GM21367 (cell line): ENCODE results near the gene GABPA.
A peak's percentile ranks its signal among the peaks of the same experiment; 100 is the strongest.
"Not testable (repeated sequence)": the region's sequence is repeated elsewhere in the genome, so short reads cannot be mapped to it uniquely, and the experiment has no call there.

Experiments
- ATAC-seq: cut with Tn5 transposase; IDR thresholded peaks from one replicate; pipeline ENCODE4 v1.9.1; 2021; ENCODE audit not compliant: unreplicated experiment

GABPA gene

GRCh38 chr21:25734904-25735645 lies at the start of gene GABPA, which contains the start of gene ATP5PF:
Gene GABPA, plus strand, starts transcription at chr21:25734972. Its CDS starts 6,627 bp downstream, at chr21:25741599.
Gene ATP5PF, minus strand, starts transcription at chr21:25734904. Its CDS starts 5,110 bp downstream, at chr21:25729794.
- ATAC-seq, result peak; percentile 89

GRCh38 chr21:25687787-25688186 lies 47.0 kb upstream of the GABPA start:
- ATAC-seq, result no peak

- no peak for ATAC-seq
Observed at GRCh38 chr21:25688275-25689155, 46.3 kb upstream of the GABPA start.

- no peak for ATAC-seq
Observed at GRCh38 chr21:25689226-25689625, 45.5 kb upstream of the GABPA start.

GRCh38 chr21:25691976-25692375 lies 42.8 kb upstream of the GABPA start:
- ATAC-seq, result no peak

- ATAC-seq, result not testable (repeated sequence)
Observed at GRCh38 chr21:25695461-25695860, 39.3 kb upstream of the GABPA start.

- no peak for ATAC-seq
Observed at GRCh38 chr21:25700741-25701140, 34.0 kb upstream of the GABPA start.

GRCh38 chr21:25701529-25701928 lies 33.2 kb upstream of the GABPA start:
- ATAC-seq, result no peak

- ATAC-seq, result no peak
Observed at GRCh38 chr21:25708467-25709065, 26.2 kb upstream of the GABPA start.

- no peak for ATAC-seq
Observed at GRCh38 chr21:25709684-25710265, 25.0 kb upstream of the GABPA start.

GRCh38 chr21:25710550-25710949 lies 24.2 kb upstream of the GABPA start:
- ATAC-seq, result no peak

- ATAC-seq, result not testable (repeated sequence)
Observed at GRCh38 chr21:25714066-25714465, 20.7 kb upstream of the GABPA start.

GRCh38 chr21:25717491-25718147 lies 17.2 kb upstream of the GABPA start:
- no peak for ATAC-seq

- ATAC-seq, result no peak
Observed at GRCh38 chr21:25721987-25722386, 12.8 kb upstream of the GABPA start.

- ATAC-seq, result no peak
Observed at GRCh38 chr21:25722631-25723030, 12.1 kb upstream of the GABPA start.

- ATAC-seq, result no peak
Observed at GRCh38 chr21:25732091-25732760, 2.5 kb upstream of the GABPA start.

GRCh38 chr21:25733859-25734653 lies 716 bp upstream of the GABPA start:
- ATAC-seq, result peak; percentile 9

- ATAC-seq, result no peak
Observed at GRCh38 chr21:25734654-25734903, 193 bp upstream of the GABPA start.
